Tongue (tissue), 2 donors: ENCODE data around the gene VWA2. TPM values are rescaled to one million over a fixed set of nuclear protein-coding genes. Genes with fewer than 3 reads are reported as not detected.

Experiments used
- DNase-seq: peaks from one replicate; pipeline ENCODE4 v3.0.0-alpha.2; 2015
- total RNA-seq: library from RNA; depleted of rRNA; stranded (reverse); fragments of >200 nt; gene quantifications from one replicate; pipeline ENCODE4 v1.2.3, GENCODE V29; 2014

The VWA2 gene
- total RNA-seq, 1 donor from 2014 or later: 7.3 TPM

DNA sequence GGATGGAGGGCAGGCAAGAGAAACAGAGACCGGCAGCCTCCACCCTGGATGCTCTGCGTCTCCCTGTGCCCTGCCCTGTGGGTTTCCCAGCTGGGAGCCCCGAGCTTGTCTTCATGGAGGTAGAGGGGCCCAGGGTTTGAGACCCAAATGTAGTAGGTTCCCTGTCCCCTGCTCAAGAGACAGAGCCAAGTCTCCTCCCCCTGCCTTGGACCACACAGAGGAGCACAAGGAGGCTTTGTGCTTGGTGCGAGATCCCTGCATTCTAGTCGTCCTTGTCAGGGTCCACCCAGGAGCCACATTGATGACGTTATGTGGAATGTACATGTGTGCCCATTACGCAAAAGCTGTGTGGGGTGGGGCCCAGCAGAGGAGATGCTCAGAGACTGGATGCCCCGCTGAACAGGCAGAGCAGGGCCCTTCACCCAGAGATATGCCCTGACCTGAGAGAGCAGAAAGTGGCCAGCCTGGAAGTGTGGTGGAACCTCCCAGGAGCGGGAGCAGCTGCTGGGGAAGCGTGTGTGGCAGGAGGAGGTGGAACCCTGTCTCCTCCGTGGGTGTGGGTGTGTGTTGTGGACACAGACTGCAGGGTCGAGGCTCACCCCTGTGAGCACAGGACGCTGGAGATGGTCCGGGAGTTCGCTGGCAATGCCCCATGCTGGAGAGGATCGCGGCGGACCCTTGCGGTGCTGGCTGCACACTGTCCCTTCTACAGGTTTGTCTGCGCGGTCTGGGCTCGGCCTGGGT, 39.3 kb downstream of the VWA2 start:
- DNase-seq: no peak

DNA sequence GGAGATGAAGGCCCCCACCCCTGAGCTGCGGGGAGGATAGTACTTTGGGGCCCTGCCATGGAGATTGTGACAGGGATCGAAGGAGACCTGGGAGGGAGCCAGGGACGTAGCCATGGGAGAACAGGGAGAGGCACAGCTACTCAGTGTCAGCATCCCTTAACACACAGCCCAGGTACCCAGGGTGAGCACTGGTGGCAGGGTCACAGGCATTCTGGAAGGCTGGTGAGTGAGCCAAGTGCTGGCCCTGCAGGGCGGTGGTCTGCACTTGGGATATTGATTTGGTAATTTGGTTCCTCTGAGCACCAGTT, 39.8 kb downstream of the VWA2 start:
- no peak for DNase-seq

DNA sequence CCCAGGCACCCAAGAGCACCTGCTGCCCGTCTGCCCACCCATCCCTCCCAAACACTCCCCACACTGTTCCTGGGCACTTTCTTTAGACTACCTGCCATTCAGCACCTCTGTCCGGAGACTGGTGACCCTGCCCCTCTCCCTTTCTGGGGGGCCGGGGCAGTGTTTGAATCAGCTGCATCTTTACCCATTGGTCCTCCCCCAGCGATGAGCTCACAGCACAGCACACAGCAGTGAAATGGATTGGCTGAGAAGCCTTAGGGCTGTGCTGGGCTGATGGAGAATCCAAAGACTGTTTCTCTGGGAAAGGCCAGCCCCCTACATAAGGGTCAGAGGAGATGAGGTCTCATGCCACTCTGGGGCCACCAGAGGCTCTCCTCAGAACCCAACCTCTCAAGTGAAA, 40.2 kb downstream of the VWA2 start:
- DNase-seq: no peak

DNA sequence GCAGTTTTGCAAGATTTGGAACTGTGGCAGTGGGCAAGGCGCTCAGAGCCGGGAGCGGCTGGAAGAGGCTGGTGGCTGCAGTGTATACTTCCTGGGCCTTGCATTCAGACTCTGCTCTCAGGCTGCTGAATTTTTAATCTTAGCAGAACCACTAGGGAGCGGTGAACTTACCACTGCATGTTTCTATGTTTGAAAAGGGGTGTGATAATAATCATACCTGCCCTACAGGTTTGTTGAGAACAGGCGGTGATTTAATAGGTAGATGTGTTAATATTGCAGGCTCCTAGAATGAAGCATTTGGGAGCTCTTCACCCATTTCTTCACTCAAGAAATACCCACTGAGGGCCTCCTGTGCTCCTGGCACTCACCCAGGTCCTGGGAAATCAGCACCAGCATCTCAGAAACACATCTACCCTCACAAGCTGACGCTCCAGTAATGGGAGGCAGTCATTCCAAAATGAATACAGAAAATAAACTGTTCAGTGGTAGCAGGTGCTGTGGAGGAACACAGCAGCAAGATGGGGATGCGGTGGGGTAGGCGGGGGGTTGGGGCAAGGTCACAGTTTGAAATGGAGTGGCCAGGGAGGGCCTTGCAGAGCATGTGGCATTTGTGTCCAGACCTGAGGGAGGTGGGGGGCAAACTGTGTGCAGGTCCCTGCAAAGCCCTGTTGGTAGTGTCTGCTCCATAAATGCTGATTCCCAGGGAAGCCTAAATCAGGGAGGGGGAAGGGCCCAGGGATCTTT, 41.0 kb downstream of the VWA2 start:
- DNase-seq: no peak

DNA sequence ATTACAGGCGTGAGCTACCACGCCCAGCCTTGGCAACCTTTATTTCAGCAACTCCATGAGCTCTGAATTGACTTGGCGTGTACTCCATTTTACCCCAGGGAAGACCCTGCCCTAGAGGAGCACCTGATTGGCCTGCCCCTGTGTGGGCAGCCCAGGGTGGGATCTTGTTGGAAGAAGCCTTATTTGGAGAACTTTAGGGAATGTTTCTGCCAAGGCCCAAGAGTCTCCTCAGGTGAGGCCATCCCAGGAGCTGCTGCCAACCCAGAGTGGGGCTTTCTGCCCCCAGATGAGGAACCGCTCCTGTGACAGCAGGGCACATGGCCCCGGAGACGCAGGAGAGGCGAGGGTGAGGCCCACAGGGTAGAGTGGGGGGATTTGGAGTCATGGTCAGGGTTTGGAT, 42.0 kb downstream of the VWA2 start:
- no peak for DNase-seq

DNA sequence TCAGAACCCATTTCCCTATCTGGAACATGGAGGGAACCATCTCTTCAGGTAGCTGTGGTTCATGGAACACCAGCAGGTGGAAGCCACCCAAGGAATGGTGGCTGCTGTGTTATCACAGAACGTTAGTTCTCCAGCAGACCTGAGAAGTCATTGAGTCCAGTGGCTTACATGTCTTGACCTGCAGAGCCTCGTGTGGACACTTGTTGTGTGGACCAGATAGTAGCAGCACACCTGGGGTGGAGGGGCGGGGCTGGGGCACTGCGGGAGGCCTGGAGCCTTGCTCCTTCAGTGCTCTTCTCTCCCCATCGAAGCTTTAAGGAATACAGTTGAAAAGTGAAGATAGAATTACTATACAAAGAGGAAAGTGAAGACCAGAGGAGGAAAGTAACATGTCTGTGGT, 42.4 kb downstream of the VWA2 start:
- no peak for DNase-seq

DNA sequence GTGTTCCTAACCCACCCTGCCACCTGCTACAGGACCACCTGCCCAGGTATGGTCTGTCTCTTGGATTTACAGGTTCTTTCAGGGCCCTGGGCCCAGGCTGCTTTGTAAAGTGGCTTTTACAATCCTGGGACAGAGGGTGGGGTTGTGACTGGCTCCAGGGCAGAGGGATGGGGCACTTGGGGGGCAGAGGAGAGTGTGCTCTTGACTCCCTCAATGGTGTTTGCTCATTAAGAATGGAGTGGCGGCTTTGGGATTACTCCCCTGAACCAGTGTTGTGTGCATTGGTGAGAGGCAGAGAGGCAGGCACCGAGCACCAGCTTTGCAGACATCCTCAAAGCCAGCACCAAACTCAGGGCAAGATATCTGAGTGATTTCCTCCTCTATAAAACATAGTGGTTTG, 43.5 kb downstream of the VWA2 start:
- DNase-seq: no peak

DNA sequence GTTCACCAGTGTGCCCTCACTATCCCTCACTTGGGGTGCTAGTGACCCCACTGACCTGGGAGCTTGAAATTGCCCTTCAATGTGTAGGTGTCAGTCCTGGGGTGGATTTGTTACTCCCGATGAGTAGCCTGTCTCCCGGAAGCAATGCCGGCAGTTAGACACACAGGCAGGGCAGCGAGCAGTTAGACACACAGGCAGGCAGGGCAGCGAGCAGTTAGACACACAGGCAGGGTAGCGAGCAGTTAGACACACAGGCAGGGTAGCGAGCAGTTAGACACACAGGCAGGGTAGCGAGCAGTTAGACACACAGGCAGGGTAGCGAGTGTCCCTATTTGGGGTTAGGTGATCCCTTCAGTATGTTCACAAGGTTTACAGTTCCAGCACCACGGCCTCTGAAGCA, 44.0 kb downstream of the VWA2 start:
- DNase-seq: no peak

DNA sequence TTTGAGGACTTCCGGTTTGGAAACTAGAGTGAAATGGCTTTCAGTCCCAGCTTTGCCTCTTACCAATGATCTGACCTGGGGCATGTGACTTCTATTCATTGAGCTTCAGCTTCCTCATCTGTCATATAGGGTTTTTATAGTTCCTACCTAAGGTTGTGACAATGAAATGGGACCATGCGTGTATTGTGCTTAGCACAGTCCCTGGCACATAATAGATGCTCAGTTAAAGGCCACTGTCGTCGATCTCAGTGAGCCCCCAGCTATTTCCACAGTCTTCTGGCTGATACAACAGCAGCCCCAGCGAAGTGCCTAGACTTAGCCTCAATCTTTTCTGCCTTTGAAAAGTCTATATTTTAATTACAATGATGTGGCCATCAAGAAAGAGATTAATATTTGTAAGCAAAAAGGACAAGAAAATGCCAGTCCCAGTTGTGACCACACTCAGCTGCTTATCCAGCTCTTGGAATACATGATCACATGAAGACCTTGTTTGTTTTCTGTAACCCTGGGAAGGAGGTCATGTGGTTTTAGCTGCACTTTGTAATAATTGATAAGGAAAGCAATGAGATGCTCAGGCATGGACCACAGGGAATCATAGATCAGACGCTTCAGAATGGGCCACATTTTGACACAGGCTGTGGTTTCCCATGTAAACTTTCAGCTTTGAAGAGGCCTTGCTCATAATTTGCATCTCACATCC, 44.6 kb downstream of the VWA2 start:
- no peak for DNase-seq

DNA sequence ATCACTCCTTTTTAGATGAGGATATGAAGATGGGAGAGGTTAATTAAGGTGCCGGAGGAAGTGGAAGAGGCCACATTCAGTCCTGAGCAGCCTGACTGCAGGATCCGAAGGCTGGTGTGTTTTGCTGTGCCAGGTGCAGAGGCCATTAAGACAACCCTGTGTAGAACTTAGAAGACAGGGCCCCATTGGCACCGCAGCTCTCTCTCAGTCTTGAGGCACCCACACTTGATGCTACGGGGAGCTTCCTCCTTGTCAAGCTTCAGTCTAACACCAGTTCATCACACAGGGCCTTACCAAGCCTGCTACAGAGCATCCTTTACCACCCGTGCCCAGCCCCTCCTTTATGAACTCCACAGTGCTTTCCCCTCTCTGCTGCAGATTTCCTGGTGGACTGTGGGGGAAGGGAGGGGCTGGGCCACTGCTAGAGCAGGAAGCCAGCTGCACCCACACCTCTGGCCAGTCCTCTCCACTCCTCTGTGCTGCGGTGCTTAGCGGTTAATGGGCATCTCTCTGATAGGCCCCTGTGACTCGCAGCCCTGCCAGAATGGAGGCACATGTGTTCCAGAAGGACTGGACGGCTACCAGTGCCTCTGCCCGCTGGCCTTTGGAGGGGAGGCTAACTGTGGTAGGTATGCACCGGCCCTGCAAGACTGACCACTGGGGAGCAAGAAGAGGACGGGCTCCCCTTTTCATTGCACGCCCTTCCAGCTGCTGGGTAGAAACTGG, 45.5 kb downstream of the VWA2 start:
- no peak for DNase-seq

DNA sequence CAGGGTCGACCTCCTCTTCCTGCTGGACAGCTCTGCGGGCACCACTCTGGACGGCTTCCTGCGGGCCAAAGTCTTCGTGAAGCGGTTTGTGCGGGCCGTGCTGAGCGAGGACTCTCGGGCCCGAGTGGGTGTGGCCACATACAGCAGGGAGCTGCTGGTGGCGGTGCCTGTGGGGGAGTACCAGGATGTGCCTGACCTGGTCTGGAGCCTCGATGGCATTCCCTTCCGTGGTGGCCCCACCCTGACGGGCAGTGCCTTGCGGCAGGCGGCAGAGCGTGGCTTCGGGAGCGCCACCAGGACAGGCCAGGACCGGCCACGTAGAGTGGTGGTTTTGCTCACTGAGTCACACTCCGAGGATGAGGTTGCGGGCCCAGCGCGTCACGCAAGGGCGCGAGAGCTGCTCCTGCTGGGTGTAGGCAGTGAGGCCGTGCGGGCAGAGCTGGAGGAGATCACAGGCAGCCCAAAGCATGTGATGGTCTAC, 46.9 kb downstream of the VWA2 start:
- DNase-seq: no peak

DNA sequence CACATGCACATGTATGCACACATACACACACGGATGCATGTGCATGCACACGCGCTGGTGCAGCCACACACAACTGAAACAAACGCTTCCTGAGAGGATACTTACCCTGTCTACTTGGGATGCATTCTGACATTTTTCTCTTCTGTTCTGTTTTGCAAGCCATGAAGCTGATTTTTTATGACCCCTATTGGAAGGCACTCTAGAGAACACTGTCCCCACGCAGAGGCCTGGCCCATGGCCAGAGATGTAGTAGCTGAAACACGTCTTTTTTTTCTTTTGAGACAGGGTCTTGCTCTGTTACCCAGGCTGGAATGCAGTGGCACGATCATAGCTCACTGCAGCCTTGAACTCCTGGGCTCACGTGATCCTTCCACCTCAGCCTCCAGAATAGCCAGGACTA, 47.9 kb downstream of the VWA2 start:
- no peak for DNase-seq

DNA sequence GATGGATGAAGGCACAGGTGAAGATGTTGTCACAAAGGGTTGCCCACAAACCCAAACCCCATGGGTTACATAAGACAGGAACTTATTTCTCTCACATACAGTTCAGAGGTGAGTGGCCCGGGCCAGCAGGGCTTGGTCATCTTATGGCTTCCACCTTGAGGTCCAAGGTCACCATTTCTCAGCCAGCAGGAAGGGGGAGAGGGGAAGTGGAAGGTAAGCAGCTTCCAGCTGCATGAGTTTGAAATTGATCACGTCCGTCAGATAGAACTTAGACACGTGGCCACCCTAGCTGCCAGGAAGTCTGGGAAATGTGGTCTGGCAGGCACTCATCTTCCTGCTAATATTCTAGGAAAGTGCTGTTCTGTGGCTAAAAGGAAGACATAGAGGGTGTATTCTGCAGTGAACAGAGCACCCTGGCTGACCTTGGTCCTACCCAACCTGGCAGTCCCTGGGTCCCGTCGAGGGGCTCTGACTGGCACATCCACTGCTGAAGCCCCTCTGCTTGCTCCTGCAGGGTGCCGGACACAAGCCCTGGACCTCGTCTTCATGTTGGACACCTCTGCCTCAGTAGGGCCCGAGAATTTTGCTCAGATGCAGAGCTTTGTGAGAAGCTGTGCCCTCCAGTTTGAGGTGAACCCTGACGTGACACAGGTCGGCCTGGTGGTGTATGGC, 49.5 kb downstream of the VWA2 start:
- no peak for DNase-seq

DNA sequence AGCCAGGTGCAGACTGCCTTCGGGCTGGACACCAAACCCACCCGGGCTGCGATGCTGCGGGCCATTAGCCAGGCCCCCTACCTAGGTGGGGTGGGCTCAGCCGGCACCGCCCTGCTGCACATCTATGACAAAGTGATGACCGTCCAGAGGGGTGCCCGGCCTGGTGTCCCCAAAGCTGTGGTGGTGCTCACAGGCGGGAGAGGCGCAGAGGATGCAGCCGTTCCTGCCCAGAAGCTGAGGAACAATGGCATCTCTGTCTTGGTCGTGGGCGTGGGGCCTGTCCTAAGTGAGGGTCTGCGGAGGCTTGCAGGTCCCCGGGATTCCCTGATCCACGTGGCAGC, 50.0 kb downstream of the VWA2 start:
- DNase-seq: no peak

DNA sequence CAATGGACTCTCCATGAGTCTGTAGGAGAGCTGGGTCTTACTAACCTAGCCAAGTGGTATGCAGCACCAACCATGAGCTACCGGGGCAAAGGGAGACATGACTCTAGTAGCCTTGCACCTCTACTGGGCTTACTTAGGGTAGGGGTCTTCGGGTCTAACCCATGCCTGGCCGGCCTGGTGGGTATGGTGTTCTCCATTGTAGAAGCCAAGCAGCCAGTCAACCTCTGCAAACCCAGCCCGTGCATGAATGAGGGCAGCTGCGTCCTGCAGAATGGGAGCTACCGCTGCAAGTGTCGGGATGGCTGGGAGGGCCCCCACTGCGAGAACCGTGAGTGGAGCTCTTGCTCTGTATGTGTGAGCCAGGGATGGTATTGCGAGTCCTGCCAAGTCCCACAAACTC, 51.0 kb downstream of the VWA2 start:
- no peak for DNase-seq

DNA sequence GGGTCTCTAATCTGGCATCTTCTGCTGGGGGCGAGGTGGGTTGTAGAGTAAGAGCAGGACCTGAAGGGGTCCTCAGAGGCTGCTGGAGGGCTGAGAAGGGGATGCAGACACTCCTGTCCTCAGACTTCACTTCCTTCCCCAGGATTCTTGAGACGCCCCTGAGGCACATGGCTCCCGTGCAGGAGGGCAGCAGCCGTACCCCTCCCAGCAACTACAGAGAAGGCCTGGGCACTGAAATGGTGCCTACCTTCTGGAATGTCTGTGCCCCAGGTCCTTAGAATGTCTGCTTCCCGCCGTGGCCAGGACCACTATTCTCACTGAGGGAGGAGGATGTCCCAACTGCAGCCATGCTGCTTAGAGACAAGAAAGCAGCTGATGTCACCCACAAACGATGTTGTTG, 52.0 kb downstream of the VWA2 start:
- no peak for DNase-seq

DNA sequence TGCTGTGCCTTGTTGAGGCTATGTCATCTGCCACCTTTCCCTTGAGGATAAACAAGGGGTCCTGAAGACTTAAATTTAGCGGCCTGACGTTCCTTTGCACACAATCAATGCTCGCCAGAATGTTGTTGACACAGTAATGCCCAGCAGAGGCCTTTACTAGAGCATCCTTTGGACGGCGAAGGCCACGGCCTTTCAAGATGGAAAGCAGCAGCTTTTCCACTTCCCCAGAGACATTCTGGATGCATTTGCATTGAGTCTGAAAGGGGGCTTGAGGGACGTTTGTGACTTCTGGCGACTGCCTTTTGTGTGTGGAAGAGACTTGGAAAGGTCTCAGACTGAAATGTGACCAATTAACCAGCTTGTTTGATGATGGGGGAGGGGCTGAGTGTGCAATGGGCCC, 52.5 kb downstream of the VWA2 start:
- no peak for DNase-seq

DNA sequence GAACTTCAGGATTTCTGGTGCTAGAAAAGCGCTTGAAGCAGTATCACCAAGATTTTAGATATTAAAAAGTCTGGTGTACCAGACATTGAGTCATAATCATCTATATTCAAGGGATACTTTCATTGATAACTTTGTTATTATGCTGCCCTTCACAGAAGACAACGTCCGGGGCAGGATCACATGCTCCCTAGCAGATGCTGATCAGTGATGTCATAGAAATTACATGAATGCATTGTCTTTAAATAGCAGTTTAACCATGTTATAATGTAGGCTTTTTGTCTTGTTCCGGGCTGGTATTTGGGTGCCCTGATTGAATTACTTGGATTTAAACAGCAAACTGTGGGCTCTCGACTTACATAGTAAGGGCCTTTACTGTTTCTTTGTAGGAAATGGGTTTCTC, 54.0 kb downstream of the VWA2 start:
- DNase-seq: no peak

DNA sequence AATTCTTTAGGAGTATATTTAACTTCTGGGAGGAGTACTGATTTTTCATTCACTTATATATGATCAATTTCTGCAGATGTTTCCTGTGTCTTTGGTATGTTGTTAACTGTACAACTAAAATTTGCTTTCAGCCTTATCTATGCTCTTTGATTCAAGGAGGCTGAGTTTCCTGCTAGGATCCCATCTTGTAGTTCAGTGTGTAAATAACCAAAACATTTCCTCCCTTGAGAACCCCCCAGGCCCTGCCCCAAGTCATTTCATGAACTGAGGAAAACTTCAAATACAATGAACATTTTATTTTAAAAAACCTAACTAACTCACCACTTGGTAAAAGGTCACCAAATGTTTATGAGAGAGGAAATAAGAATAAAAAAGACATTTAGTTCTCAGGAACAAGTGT, 55.5 kb downstream of the VWA2 start:
- no peak for DNase-seq

DNA sequence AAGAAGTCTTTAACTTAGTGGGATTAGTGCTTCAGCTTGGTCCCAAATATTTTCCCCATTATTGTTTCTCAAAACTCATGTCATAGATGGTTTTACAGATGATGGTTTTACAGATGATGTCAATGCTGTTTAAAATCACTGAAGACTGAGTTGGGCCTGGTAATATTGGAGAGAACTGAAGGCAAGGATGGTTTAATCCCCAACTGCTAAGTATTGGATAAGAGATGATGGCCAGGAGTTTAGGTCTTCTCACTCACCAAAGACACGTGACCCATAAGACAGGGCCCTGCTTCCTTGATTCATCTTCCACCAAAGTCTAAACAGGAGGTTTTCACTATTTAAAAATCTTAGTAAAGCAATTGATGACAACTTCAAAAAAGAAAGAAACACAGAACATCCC, 56.3 kb downstream of the VWA2 start:
- DNase-seq: no peak

DNA sequence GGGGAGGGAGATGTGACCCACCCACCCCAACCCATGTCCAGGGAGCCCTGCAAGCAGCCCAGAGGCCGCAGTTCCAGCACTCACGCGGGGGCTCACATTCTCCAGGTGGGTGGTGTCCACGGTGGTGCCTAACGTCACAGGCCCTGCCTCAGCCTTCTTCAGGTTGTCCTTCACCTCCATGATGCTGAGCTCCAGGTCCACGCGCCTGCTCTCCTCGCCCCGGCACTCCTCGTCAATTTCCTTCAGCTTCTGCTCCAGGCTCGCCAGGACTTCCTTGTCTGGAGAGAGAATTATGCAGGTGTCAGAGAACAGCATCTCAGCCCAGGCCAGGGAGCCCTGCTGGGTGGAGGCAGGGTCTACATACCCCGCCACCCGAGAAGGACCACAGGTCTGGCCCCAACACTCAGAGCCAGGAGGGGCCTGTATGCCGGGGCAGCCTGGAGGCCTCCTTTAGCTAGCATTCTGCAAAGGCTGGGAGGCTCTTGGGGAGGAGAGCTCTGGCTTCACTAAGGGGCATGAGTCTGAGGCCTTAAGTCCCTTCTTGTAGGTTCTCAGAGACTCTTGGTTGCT, 58.2 kb downstream of the VWA2 start:
- no peak for DNase-seq

DNA sequence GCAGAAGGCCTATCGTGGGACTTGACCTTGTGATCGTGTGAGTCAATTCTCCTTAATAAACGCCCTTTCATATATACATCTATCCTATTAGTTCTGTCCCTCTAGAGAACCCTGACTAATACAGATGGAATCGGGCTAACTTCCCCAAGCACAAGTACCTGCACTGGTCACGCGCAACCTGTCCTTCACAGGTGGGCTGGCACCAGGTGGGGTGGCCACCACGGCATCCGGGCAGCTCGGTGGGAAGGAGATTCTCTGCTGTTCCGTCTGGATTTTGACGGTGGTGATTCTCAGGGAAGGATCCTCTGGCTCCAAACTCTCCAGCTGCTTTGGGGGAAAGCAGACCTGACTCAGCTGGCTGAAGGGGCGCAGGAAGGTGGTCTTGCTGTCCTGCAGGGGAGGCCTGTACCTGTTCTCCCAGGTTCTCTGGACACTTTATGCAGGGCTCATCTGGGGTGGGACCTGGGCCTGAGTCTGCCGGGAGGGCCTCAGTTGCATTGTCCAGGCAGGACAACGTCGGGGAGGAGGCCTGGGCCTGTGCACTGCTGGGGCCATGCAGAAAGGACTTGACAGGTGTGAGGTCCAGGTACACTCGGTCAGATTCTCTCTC, 61.1 kb downstream of the VWA2 start:
- DNase-seq: no peak
